NOMO-1 treated with dmso at 0.1 percent for 144 hours (cell line): Measurements from ENCODE around the gene ST6GALNAC1.

Experiments
- DNase-seq: peaks from one replicate; lab custom pipeline; 2025; ENCODE audit not compliant: unreplicated experiment; lab: John Stamatoyannopoulos, UW

ST6GALNAC1 gene

GRCh38 chr17:76676629-76677028 lies 33.1 kb upstream of the ST6GALNAC1 start:
- DNase-seq: no peak

GRCh38 chr17:76675648-76676047 lies 32.1 kb upstream of the ST6GALNAC1 start:
- no peak for DNase-seq

GRCh38 chr17:76674600-76674999 lies 31.0 kb upstream of the ST6GALNAC1 start:
- no peak for DNase-seq

GRCh38 chr17:76673729-76674128 lies 30.2 kb upstream of the ST6GALNAC1 start:
- no peak for DNase-seq

- DNase-seq: no peak
Measured at GRCh38 chr17:76672892-76673291, 29.3 kb upstream of the ST6GALNAC1 start.

- DNase-seq: no peak
Measured at GRCh38 chr17:76672270-76672851, 28.8 kb upstream of the ST6GALNAC1 start.

GRCh38 chr17:76671912-76672262 lies 28.3 kb upstream of the ST6GALNAC1 start:
- DNase-seq: no peak

GRCh38 chr17:76671123-76671911 lies 27.8 kb upstream of the ST6GALNAC1 start:
- peak; percentile 97 for DNase-seq

GRCh38 chr17:76670718-76671122 lies 27.2 kb upstream of the ST6GALNAC1 start:
- no peak for DNase-seq

GRCh38 chr17:76670020-76670717 lies 26.6 kb upstream of the ST6GALNAC1 start:
- no peak for DNase-seq

GRCh38 chr17:76667786-76668453 lies 24.4 kb upstream of the ST6GALNAC1 start:
- DNase-seq: no peak

- DNase-seq: no peak
Measured at GRCh38 chr17:76667491-76667755, 23.9 kb upstream of the ST6GALNAC1 start.

- no peak for DNase-seq
Measured at GRCh38 chr17:76660656-76661042, 17.1 kb upstream of the ST6GALNAC1 start.

GRCh38 chr17:76659928-76660655 lies 16.5 kb upstream of the ST6GALNAC1 start:
- DNase-seq: peak; percentile 27

- DNase-seq: no peak
Measured at GRCh38 chr17:76658242-76658662, 14.7 kb upstream of the ST6GALNAC1 start.

- no peak for DNase-seq
Measured at GRCh38 chr17:76657505-76658241, 14.1 kb upstream of the ST6GALNAC1 start.

- no peak for DNase-seq
Measured at GRCh38 chr17:76654408-76654807, 10.9 kb upstream of the ST6GALNAC1 start.

- no peak for DNase-seq
Measured at GRCh38 chr17:76650504-76650903, 6.9 kb upstream of the ST6GALNAC1 start.

- no peak for DNase-seq
Measured at GRCh38 chr17:76646712-76647111, 3.2 kb upstream of the ST6GALNAC1 start.

- DNase-seq: no peak
Measured at GRCh38 chr17:76645481-76645880, 1.9 kb upstream of the ST6GALNAC1 start.

- DNase-seq: no peak
Measured at GRCh38 chr17:76644995-76645394, 1.4 kb upstream of the ST6GALNAC1 start.
